ENCODE measurements around the gene SLU7. TPM values are rescaled to one million over a fixed set of nuclear protein-coding genes. Genes with fewer than 3 reads are reported as not detected.

Gene SLU7
- total and polyA plus RNA-seq, 2 of the 4 experiments (the other 2 are of a cell fraction): 15.9 to 34.2 TPM

- BruUV-seq (replicated peaks): no TSS peak
- H3K9me1 ChIP-seq (ENCODE audit: insufficient read depth, low read length): peaks cover 3% of the 10 kb centered on the region; the same call in 1 of the 2 replicates
- no peak for TF ChIP-seq RCOR1 (IDR thresholded peaks at IDR 0.05; ENCODE audit: insufficient replicate concordance, low read length)
- peak; percentile 35 for TF ChIP-seq CTCF (conservative IDR thresholded peaks at IDR 0.05; ENCODE audit: low read depth, low read length)
- TF ChIP-seq RAD21 (IDR thresholded peaks at IDR 0.05; ENCODE audit: low read length): peak; percentile 35
- H2AK5ac ChIP-seq (ENCODE audit: low read depth, low read length): no peak overlapping the region
- peaks cover 3% of the 10 kb centered on the region; the same call in 1 of the 2 replicates for H3K27me3 ChIP-seq (ENCODE audit: control insufficient read depth, insufficient read depth, low read length)
- peaks cover 11% of the 10 kb centered on the region for H3K4me1 ChIP-seq (ENCODE audit: control insufficient read depth, insufficient read depth, low read length)
- no peak overlapping the region for H4K8ac ChIP-seq (ENCODE audit: low read depth in 2 of 2, low read length in 2 of 2)
- WGBS, 2 experiments (ENCODE audit: extremely low coverage in 2 of 2, insufficient read length in 1 of 2): no CpG with 5 or more reads among the region's 4 CpGs
- no peak overlapping the region for H2AFZ ChIP-seq (replicated peaks; ENCODE audit: low read length, poor library complexity)
- H3K9ac ChIP-seq (ENCODE audit: low read depth, low read length): no peak overlapping the region
- no peak overlapping the region for H2BK20ac ChIP-seq (ENCODE audit: low read depth, low read length)
- H3K4me3 ChIP-seq (ENCODE audit: insufficient read depth, low read depth, low read length): no peak overlapping the region
- H3K36me3 ChIP-seq (ENCODE audit: control insufficient read depth, insufficient read depth, low read length): no peaks in the 10 kb centered on the region
- H3K18ac ChIP-seq (ENCODE audit: low read depth, low read length): no peak overlapping the region
- CTCF ChIA-PET: interaction anchor here (0.6 to 1.4 kb wide), 3 partner anchors 15 to 22 kb away, joined by 3 to 4 read pairs (median 3); no protein-coding TSS in a partner anchor
- no peak overlapping the region for H3K4ac ChIP-seq (ENCODE audit: low read depth, low read length)
- no peaks in the 10 kb centered on the region for H3K79me1 ChIP-seq (ENCODE audit: low read depth in 1 of 2, low read length in 2 of 2)
- in situ Hi-C loops (cut with MboI; ENCODE audit: low sequenced_read_pairs): no loop called here
- no peak overlapping the region for H2AK9ac ChIP-seq (replicated peaks; ENCODE audit: low read depth, low read length, poor library complexity)
- no peak overlapping the region for H4K91ac ChIP-seq (ENCODE audit: insufficient read depth, low read depth, low read length)
- H2BK5ac ChIP-seq (ENCODE audit: low read depth, low read length, poor library complexity, severe bottlenecking): no peak overlapping the region
- no peak overlapping the region for H4K5ac ChIP-seq (ENCODE audit: low read depth, low read length)
- no peaks in the 10 kb centered on the region for H3K9me3 ChIP-seq (ENCODE audit: control insufficient read depth, insufficient read depth, low read length)
- POLR2A ChIA-PET (ENCODE audit: unreplicated experiment): no interaction called here
- dilution Hi-C loops (cut with HindIII; ENCODE audit: low sequenced_read_pairs, unreplicated experiment): no loop called here
- intact Hi-C loops (cut with micrococcal nuclease): no loop called here
- no peak overlapping the region for H2BK120ac ChIP-seq (ENCODE audit: low read depth, low read length)
- no peak overlapping the region for H3K27ac ChIP-seq (ENCODE audit: insufficient read depth, low read length)
- no peak for DNase-seq
- peak; percentile 52 for ATAC-seq (ENCODE audit: low read depth)
- H4K20me1 ChIP-seq (ENCODE audit: insufficient read depth, low read length): no peaks in the 10 kb centered on the region
- no peak overlapping the region for H3K23ac ChIP-seq (ENCODE audit: low read depth, low read length)
- H3K14ac ChIP-seq (replicated peaks; ENCODE audit: low read depth, low read length): no peak overlapping the region
- H3K56ac ChIP-seq (ENCODE audit: extremely low read depth, insufficient read depth, low read length): no peak overlapping the region
- H3K4me2 ChIP-seq (ENCODE audit: low read depth, low read length): no peak overlapping the region; the same call in 1 of the 2 replicates
- H2BK15ac ChIP-seq (ENCODE audit: low read depth, low read length): no peak overlapping the region
Measured at GRCh38 chr5:160460377-160461049, 41.6 kb upstream of the SLU7 start.

Measured in IMR-90 (cell line).